22Rv1 (cell line): ENCODE measurements around the gene CETP.

Experiments used
- ZFX ChIP-seq: fragments of 450-650 bp; IDR thresholded peaks from 2 replicates; pipeline ENCODE4 v1.6.1; 2017; ENCODE audit warnings: antibody characterized with exemption, borderline replicate concordance
- TF ChIP-seq, protein P1 (sequence below): fragments of 450-650 bp; IDR thresholded peaks from 2 replicates; pipeline ENCODE4 v1.5.1; 2017; ENCODE audit warnings: mild to moderate bottlenecking

- TF ChIP-seq, protein P1, sequence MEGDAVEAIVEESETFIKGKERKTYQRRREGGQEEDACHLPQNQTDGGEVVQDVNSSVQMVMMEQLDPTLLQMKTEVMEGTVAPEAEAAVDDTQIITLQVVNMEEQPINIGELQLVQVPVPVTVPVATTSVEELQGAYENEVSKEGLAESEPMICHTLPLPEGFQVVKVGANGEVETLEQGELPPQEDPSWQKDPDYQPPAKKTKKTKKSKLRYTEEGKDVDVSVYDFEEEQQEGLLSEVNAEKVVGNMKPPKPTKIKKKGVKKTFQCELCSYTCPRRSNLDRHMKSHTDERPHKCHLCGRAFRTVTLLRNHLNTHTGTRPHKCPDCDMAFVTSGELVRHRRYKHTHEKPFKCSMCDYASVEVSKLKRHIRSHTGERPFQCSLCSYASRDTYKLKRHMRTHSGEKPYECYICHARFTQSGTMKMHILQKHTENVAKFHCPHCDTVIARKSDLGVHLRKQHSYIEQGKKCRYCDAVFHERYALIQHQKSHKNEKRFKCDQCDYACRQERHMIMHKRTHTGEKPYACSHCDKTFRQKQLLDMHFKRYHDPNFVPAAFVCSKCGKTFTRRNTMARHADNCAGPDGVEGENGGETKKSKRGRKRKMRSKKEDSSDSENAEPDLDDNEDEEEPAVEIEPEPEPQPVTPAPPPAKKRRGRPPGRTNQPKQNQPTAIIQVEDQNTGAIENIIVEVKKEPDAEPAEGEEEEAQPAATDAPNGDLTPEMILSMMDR: no peak
- no peak for TF ChIP-seq ZFX
These were observed 5.7 kb upstream of the CETP start for GRCh38 chr16:56956076-56956475.
